IMR-90 (cell line): Measurements from ENCODE around the gene ERN1. TPM values are rescaled to one million over a fixed set of nuclear protein-coding genes. Genes with fewer than 3 reads are reported as not detected.

Experiments
- ATAC-seq: fragments of 200-7000 bp; cut with Tn5 transposase; 2 replicates; pipeline ENCODE4 v1.9.1; 2020; ENCODE audit warnings: low read depth, mild to moderate bottlenecking, moderate library complexity
- BruUV-seq: library from RNA; stranded (reverse); fragments of 400-500 nt; replicated peaks from 2 replicates; lab custom pipeline; 2021; lab: Mats Ljungman, UMichigan
- CTCF ChIA-PET: fragments of 300-600 bp; formaldehyde crosslinking; extraction: SDS; loops from one replicate; lab custom pipeline; 2021; ENCODE audit warnings: antibody characterized with exemption; lab: Yijun Ruan, JAX
- POLR2A ChIA-PET: fragments of 300-600 bp; sonication (Branson Sonifier 250); formaldehyde crosslinking; loops from one replicate; lab custom pipeline; 2022; ENCODE audit warnings: antibody characterized with exemption; ENCODE audit not compliant: unreplicated experiment; lab: Charles Lee
- DNase-seq: peaks from one replicate; pipeline ENCODE4 v3.0.0; 2013
- H2AFZ ChIP-seq: replicated peaks from 2 replicates; pipeline ENCODE3; 2013; ENCODE audit warnings: low read length, mild to moderate bottlenecking; ENCODE audit not compliant: poor library complexity
- H2AK5ac ChIP-seq: 2 replicates; pipeline ENCODE4 v1.6.1; 2013; ENCODE audit warnings: low read depth, low read length, inconsistent platforms
- H2AK9ac ChIP-seq: replicated peaks from 2 replicates; pipeline ENCODE3; 2013; ENCODE audit warnings: mild to moderate bottlenecking, low read depth, low read length, moderate library complexity; ENCODE audit not compliant: poor library complexity
- H2BK120ac ChIP-seq: 2 replicates; pipeline ENCODE4 v1.6.1; 2013; ENCODE audit warnings: low read depth, low read length, inconsistent platforms
- H2BK15ac ChIP-seq: 3 replicates; pipeline ENCODE4 v1.6.1; 2013; ENCODE audit warnings: low read depth, low read length, inconsistent platforms
- H2BK20ac ChIP-seq: 2 replicates; pipeline ENCODE4 v1.6.1; 2013; ENCODE audit warnings: low read depth, mild to moderate bottlenecking, inconsistent platforms, low read length, moderate library complexity
- H2BK5ac ChIP-seq: 2 replicates; pipeline ENCODE4 v1.6.1; 2013; ENCODE audit warnings: mild to moderate bottlenecking, low read depth, low read length, inconsistent platforms; ENCODE audit not compliant: poor library complexity, severe bottlenecking
- H3K14ac ChIP-seq: replicated peaks from 2 replicates; pipeline ENCODE4 v1.6.1; 2013; ENCODE audit warnings: low read depth, low read length, inconsistent platforms
- H3K18ac ChIP-seq: 2 replicates; pipeline ENCODE4 v1.6.1; 2013; ENCODE audit warnings: low read depth, low read length, control low read depth
- H3K23ac ChIP-seq: 2 replicates; pipeline ENCODE4 v1.6.1; 2013; ENCODE audit warnings: low read depth, low read length, inconsistent platforms
- H3K27ac ChIP-seq: 2 replicates; pipeline ENCODE4 v1.5.1; 2013; ENCODE audit warnings: mild to moderate bottlenecking, control low read depth, low read length; ENCODE audit not compliant: insufficient read depth
- H3K27me3 ChIP-seq: 2 replicates; pipeline ENCODE4 v1.6.1; 2013; ENCODE audit warnings: low read length; ENCODE audit not compliant: control insufficient read depth, insufficient read depth
- H3K36me3 ChIP-seq: 2 replicates; pipeline ENCODE4 v1.6.1; 2013; ENCODE audit warnings: low read length, mixed read lengths; ENCODE audit not compliant: control insufficient read depth, insufficient read depth
- H3K4ac ChIP-seq: 2 replicates; pipeline ENCODE4 v1.6.1; 2013; ENCODE audit warnings: low read depth, low read length, inconsistent platforms
- H3K4me1 ChIP-seq: 2 replicates; pipeline ENCODE4 v1.6.1; 2013; ENCODE audit warnings: low read length, mixed read lengths; ENCODE audit not compliant: control insufficient read depth, insufficient read depth
- H3K4me2 ChIP-seq: 2 replicates; pipeline ENCODE4 v1.6.1; 2013; ENCODE audit warnings: low read depth, mild to moderate bottlenecking, control low read depth, low read length, moderate library complexity
- H3K4me3 ChIP-seq: 2 replicates; pipeline ENCODE4 v1.5.1; 2013; ENCODE audit warnings: low read depth, mild to moderate bottlenecking, control low read depth, low read length, moderate library complexity; ENCODE audit not compliant: insufficient read depth
- H3K56ac ChIP-seq: 2 replicates; pipeline ENCODE4 v1.6.1; 2013; ENCODE audit warnings: low read length, inconsistent platforms; ENCODE audit not compliant: insufficient read depth; ENCODE audit errors: extremely low read depth
- H3K79me1 ChIP-seq, 2 experiments: 2 replicates each; pipeline ENCODE4 v1.6.1; 2013; ENCODE audit warnings: low read length in 2 of 2, inconsistent platforms in 1 of 2, low read depth in 1 of 2
- H3K9ac ChIP-seq: 2 replicates; pipeline ENCODE4 v1.6.1; 2013; ENCODE audit warnings: low read depth, low read length, control low read depth
- H3K9me1 ChIP-seq: 2 replicates; pipeline ENCODE4 v1.6.1; 2013; ENCODE audit warnings: low read length, inconsistent platforms; ENCODE audit not compliant: insufficient read depth
- H3K9me3 ChIP-seq: 2 replicates; pipeline ENCODE4 v1.6.1; 2013; ENCODE audit warnings: low read length; ENCODE audit not compliant: control insufficient read depth, insufficient read depth
- H4K20me1 ChIP-seq: 2 replicates; pipeline ENCODE4 v1.6.1; 2013; ENCODE audit warnings: low read length, inconsistent platforms; ENCODE audit not compliant: insufficient read depth
- H4K5ac ChIP-seq: 2 replicates; pipeline ENCODE4 v1.6.1; 2013; ENCODE audit warnings: mild to moderate bottlenecking, low read depth, low read length, control low read depth
- H4K8ac ChIP-seq, 2 experiments: 2 replicates each; pipeline ENCODE4 v1.6.1; 2013; ENCODE audit warnings: low read depth in 2 of 2, low read length in 2 of 2, control low read depth in 1 of 2, inconsistent platforms in 1 of 2
- H4K91ac ChIP-seq: 2 replicates; pipeline ENCODE4 v1.6.1; 2013; ENCODE audit warnings: low read depth, low read length, inconsistent platforms; ENCODE audit not compliant: insufficient read depth
- BHLHE40 ChIP-seq: fragments of 150-350 bp; IDR thresholded peaks from 2 replicates; pipeline ENCODE4 v1.6.1; 2016; ENCODE audit warnings: mild to moderate bottlenecking, low read depth, low read length
- CEBPB ChIP-seq: IDR thresholded peaks from 2 replicates; pipeline ENCODE4 v1.6.1; 2012; ENCODE audit warnings: low read depth, low read length, improper control_type of control experiment
- CHD1 ChIP-seq: IDR thresholded peaks from 2 replicates; pipeline ENCODE4 v1.6.1; 2012; ENCODE audit warnings: low read depth, low read length, improper control_type of control experiment
- CTCF ChIP-seq: conservative IDR thresholded peaks from 2 replicates; pipeline ENCODE4 v1.5.1; 2012; ENCODE audit warnings: mild to moderate bottlenecking, low read depth, low read length, improper control_type of control experiment
- ELK1 ChIP-seq: fragments of 150-350 bp; IDR thresholded peaks from 2 replicates; pipeline ENCODE4 v1.6.1; 2016; ENCODE audit warnings: low read depth, mild to moderate bottlenecking, low read length, moderate library complexity, borderline replicate concordance
- MAFK ChIP-seq: IDR thresholded peaks from 2 replicates; pipeline ENCODE4 v1.6.1; 2012; ENCODE audit warnings: low read depth, low read length, improper control_type of control experiment
- MXI1 ChIP-seq: IDR thresholded peaks from 2 replicates; pipeline ENCODE4 v1.6.1; 2012; ENCODE audit warnings: low read depth, mild to moderate bottlenecking, low read length, moderate library complexity, borderline replicate concordance
- NFE2L2 ChIP-seq: fragments of 150-350 bp; IDR thresholded peaks from 2 replicates; pipeline ENCODE4 v1.6.1; 2016; ENCODE audit warnings: low read depth, mild to moderate bottlenecking, low read length
- SMC3 ChIP-seq: fragments of 150-350 bp; IDR thresholded peaks from 2 replicates; pipeline ENCODE4 v1.6.1; 2016; ENCODE audit warnings: low read depth, mild to moderate bottlenecking, antibody characterized with exemption, low read length, moderate library complexity
- WGBS, 2 experiments: methylation state at CpG; one replicate each; pipeline versions ENCODE4 v1.1.5 to v1.1.7; 2013; ENCODE audit warnings: missing lambda C conversion rate in 2 of 2; ENCODE audit not compliant: insufficient read length in 1 of 2; ENCODE audit errors: extremely low coverage in 2 of 2; 5-methylcytosine and 5-hydroxymethylcytosine counted together
- dilution Hi-C: fragments of 300-500 bp; cut with HindIII; formaldehyde crosslinking; loops from one replicate; pipeline ENCODE4 v1.14.3; 2018; ENCODE audit warnings: low sequenced_read_pairs; ENCODE audit not compliant: unreplicated experiment
- in situ Hi-C: fragments of 300-500 bp; cut with MboI; formaldehyde crosslinking; loops from 3 replicates; pipeline ENCODE4 v1.14.3; 2019; ENCODE audit warnings: low sequenced_read_pairs, inconsistent platforms, mixed read lengths
- intact Hi-C: fragments of 100-400 bp; cut with micrococcal nuclease; formaldehyde crosslinking; loops from 2 replicates; pipeline ENCODE4 v1.10.0; 2022
- polyA plus RNA-seq, 3 experiments: library from polyadenylated mRNA; depleted of rRNA; stranded (reverse); fragments of >200 nt; gene quantifications; 2 replicates each; pipeline ENCODE4 v1.2.3, GENCODE V29; 2012; ENCODE audit warnings: low replicate concordance in 1 of 3
- total RNA-seq: library from RNA; depleted of rRNA; stranded (reverse); fragments of >200 nt; gene quantifications from 2 replicates; pipeline ENCODE4 v1.2.3, GENCODE V29; 2012

ERN1 gene
- total and polyA plus RNA-seq, 2 of the 4 experiments (the other 2 are of a cell fraction), result 2.7 to 4.1 TPM

- H2AK9ac ChIP-seq, result no peak overlapping the region
- H2BK5ac ChIP-seq, result no peak overlapping the region
- H2BK120ac ChIP-seq, result no peak overlapping the region
- no peak overlapping the region for H2BK15ac ChIP-seq
- intact Hi-C loops, result no loop called here
- no peak overlapping the region for H2AK5ac ChIP-seq
- DNase-seq (no peak), ATAC-seq (peak; percentile 27; the same call in 1 of the 2 replicates)
- no peak overlapping the region for H3K23ac ChIP-seq
- no peaks in the 10 kb centered on the region for H3K27me3 ChIP-seq
- no peak overlapping the region for H3K4me3 ChIP-seq
- no peak overlapping the region for H3K9ac ChIP-seq
- no peak overlapping the region for H2BK20ac ChIP-seq
- dilution Hi-C loops, result no loop called here
- peaks cover 8% of the 10 kb centered on the region for H3K4me1 ChIP-seq
- TF ChIP-seq NFE2L2, result no peak
- no peak for TF ChIP-seq MAFK
- TF ChIP-seq ELK1, result no peak
- no peak for TF ChIP-seq CHD1
- no peak for TF ChIP-seq CEBPB
- no peak for TF ChIP-seq MXI1
- no peak for TF ChIP-seq SMC3
- no peak for TF ChIP-seq CTCF
- no peak for TF ChIP-seq BHLHE40
- BruUV-seq, result no TSS peak
- no peak overlapping the region for H4K8ac ChIP-seq
- no peak overlapping the region for H3K27ac ChIP-seq
- no peak overlapping the region for H2AFZ ChIP-seq
- no peak overlapping the region for H3K4ac ChIP-seq
- CTCF ChIA-PET, result interaction anchor here (1.3 kb wide), 1 partner anchor 11 kb away, joined by 3 read pairs; no protein-coding TSS in a partner anchor
- no CpG with 5 or more reads among the region's 4 CpGs for WGBS, 2 experiments
- no peaks in the 10 kb centered on the region for H3K9me3 ChIP-seq
- H3K18ac ChIP-seq, result no peak overlapping the region
- in situ Hi-C loops, result no loop called here
- no peak overlapping the region; the same call in 1 of the 2 replicates for H4K5ac ChIP-seq
- POLR2A ChIA-PET, result no interaction called here
- H3K9me1 ChIP-seq, result 0 out of 2 replicates have a peak, but pooled peaks cover 5% of the 10 kb centered on the region
- H3K56ac ChIP-seq, result no peak overlapping the region
- H4K91ac ChIP-seq, result no peak overlapping the region
- H3K4me2 ChIP-seq, result peak overlapping the region; percentile 76
- no peaks in the 10 kb centered on the region for H3K36me3 ChIP-seq
- H3K79me1 ChIP-seq, result peaks cover 24 to 45% of the 10 kb centered on the region in 2 experiments
- H4K20me1 ChIP-seq, result peaks cover 3% of the 10 kb centered on the region; the same call in 1 of the 2 replicates
- no peak overlapping the region for H3K14ac ChIP-seq
These were observed 6.8 kb downstream of the ERN1 start for GRCh38 chr17:64123114-64123513.
